Amniotic stem cell (primary cell): ENCODE results near the gene LRPAP1.
"Not testable (repeated sequence)": the region's sequence is repeated elsewhere in the genome, so short reads cannot be mapped to it uniquely, and the experiment has no call there.

Experiments used
- DNase-seq: peaks from one replicate; lab custom pipeline; 2025; lab: John Stamatoyannopoulos, UW

Gene LRPAP1

DNA sequence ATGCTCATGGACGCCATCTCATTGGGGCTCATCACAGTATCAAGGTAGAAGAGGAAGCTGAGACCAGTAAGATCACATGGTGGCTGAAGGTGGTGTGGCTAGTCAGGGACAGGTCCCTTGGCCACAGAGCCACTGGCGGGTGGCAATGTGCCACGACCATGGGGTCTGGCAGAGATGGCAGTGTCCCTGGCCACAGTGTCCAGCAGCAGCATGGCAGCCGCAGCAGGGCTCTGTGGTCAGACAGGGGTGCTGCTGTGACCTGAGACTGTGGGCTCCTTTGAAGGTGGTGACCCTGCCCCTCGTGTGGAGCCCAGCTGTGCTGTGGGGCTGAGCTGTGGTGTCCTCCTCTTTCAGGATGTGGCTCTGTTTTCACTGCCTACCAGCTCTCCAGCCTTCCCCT, 71.3 kb downstream of the LRPAP1 start:
- no peak for DNase-seq

DNA sequence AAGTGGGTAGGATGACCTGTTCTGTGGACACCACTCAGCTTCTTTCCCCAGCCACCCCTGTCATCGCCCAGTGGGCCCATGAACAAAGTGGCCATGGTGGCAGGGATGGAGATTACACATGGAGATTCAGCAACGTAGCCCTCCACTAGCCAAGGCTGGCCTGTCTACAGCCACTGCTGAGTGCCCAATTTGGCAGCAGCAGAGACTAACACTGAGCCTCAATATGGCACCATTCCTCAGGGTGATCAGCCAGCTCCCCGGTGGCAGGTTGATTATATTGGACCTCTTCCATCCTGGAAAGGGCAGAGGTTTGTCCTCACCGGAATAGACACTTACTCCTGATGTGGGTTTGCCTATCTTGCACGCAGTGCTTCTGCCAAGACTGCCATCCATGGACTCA, 73.1 kb downstream of the LRPAP1 start:
- DNase-seq: not testable (repeated sequence)

DNA sequence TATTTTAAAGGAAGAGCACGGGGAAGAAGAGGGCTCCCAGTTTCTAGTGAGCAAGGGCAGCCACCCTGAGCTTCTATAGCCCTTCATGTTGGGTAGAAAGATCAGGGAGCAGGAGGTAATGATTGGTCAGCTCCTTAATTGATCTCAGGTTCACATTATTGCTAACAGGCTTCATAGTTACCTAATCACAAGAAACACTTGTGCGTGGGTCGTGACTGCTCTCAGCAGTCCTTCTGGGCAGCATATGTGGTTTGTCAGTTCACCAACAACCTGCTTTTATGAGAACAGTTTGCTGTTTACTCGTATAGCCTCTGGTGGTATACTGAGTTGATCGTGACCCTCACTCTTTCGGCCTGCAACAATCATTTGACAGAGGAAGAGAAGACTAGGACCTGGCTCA, 73.9 kb downstream of the LRPAP1 start:
- DNase-seq: no peak

DNA sequence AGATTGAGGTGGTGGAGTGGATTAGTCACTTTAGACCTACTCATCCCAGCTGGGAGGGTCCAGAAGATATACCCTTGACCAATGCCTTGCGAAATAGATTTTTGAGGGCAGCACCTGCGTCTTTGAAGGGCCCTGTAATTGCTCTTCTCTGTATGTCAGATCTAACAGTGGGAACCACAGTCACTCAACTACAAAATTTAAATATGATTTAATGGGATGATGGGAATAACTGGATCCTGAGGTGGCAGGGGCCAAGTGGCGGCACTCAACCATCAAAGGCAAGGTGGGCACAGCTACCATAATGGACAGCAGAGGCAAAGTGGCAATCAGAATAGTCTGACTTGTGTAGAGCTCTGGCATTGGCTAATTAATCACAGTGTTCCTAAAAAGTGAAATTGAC, 76.6 kb downstream of the LRPAP1 start:
- DNase-seq: not testable (repeated sequence)
